ENCODE measurements around the gene CCDC122. TPM values are rescaled to one million over a fixed set of nuclear protein-coding genes. Genes with fewer than 3 reads are reported as not detected.

Gene CCDC122
- total RNA-seq, 4 donors from 2014 or later = 2.0 to 6.0 (median 3.6) TPM

DNA sequence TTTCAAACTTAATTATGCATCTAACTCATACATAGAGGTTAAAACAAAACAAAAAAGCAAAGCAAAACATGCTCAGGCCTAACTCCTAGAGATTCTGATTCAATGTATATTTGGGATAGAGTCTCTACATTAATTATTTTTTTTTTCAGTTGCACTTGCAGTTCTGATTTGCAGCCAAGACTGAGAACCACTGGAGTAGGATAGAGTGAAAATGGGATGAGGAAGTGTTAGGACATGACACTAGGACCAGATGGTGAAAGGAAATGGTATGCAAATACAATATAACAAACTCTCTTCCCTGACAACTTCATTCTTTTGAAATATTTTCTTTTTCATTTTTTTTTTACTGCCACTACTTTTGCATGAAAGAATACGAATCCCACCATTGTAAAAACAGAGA, 1.8 kb downstream of the CCDC122 start:
- H3K4me3 ChIP-seq = no peak overlapping the region
- TF ChIP-seq EP300 (IDR thresholded peaks at IDR 0.05) (no peak), POLR2AphosphoS5 (IDR thresholded peaks at IDR 0.05) (no peak), POLR2A (IDR thresholded peaks at IDR 0.05) (no peak)
- TF ChIP-seq, protein P1, sequence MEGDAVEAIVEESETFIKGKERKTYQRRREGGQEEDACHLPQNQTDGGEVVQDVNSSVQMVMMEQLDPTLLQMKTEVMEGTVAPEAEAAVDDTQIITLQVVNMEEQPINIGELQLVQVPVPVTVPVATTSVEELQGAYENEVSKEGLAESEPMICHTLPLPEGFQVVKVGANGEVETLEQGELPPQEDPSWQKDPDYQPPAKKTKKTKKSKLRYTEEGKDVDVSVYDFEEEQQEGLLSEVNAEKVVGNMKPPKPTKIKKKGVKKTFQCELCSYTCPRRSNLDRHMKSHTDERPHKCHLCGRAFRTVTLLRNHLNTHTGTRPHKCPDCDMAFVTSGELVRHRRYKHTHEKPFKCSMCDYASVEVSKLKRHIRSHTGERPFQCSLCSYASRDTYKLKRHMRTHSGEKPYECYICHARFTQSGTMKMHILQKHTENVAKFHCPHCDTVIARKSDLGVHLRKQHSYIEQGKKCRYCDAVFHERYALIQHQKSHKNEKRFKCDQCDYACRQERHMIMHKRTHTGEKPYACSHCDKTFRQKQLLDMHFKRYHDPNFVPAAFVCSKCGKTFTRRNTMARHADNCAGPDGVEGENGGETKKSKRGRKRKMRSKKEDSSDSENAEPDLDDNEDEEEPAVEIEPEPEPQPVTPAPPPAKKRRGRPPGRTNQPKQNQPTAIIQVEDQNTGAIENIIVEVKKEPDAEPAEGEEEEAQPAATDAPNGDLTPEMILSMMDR (IDR thresholded peaks at IDR 0.05) = no peak
- H3K27ac ChIP-seq = no peak overlapping the region
- H3K36me3 ChIP-seq = no peaks in the 10 kb centered on the region
- H3K4me1 ChIP-seq = peaks cover 34% of the 10 kb centered on the region
- DNase-seq (ENCODE audit: low spot score in 2 of 2) = no peak
- no peaks in the 10 kb centered on the region for H3K9me3 ChIP-seq
- 91% methylated on average over 1 of the region's 1 CpG for WGBS
- H3K27me3 ChIP-seq = no peaks in the 10 kb centered on the region

DNA sequence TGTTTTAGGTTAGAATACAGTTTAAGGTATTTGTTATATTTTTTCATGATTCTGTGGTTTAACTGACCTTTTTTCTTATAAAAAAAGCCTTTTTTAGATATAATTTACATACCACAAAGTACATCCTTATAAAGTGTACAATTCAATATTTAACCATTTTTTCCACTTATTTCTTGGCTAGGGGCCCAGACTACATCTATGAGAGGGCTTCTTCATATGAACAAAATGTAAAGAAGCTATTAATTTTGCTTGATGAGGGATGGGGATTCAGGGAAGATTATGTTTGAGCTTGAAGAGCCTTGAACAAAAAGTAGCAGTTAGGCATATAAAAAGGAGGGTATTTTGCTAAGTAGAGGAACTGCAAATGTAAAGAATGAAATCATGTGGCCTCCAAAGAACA, 2.2 kb downstream of the CCDC122 start:
- H3K4me1 ChIP-seq = peaks cover 34% of the 10 kb centered on the region

DNA sequence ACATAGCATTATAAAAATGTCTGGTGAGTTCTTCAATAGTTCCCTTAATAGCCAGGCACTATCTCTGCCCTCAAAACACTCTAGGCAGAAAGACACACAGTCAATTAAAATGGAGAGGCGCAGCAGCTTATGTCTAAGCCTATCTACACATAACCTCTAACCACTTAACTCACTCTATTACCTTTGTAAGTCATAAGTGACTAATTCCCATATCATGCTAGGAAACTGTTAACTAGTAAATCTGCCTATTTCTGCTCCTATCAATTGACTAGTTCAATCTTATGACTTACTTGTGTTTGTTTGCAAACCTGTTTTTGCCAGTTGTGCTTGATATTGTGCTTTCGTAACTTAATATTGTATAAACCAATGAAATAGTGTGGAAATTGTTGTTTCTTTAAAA, 3.2 kb downstream of the CCDC122 start:
- Histone ChIP-seq H3K9me3 (no peaks in the 10 kb centered on the region), H3K4me3 (no peak overlapping the region), H3K4me1 (peaks cover 34% of the 10 kb centered on the region), H3K36me3 (no peaks in the 10 kb centered on the region), H3K27me3 (no peaks in the 10 kb centered on the region), H3K27ac (no peak overlapping the region)
- DNase-seq (ENCODE audit: low spot score in 2 of 2) = no peak
- TF ChIP-seq, protein P1 (IDR thresholded peaks at IDR 0.05) = no peak
- no peak for TF ChIP-seq POLR2AphosphoS5 (IDR thresholded peaks at IDR 0.05)
- TF ChIP-seq EP300 (IDR thresholded peaks at IDR 0.05) = no peak
- no peak for TF ChIP-seq POLR2A (IDR thresholded peaks at IDR 0.05)
- 98% methylated on average over 2 of the region's 2 CpGs for WGBS

More for the DNA sequence above, 2.2 kb downstream of the CCDC122 start:
- no peaks in the 10 kb centered on the region for H3K36me3 ChIP-seq
- no peaks in the 10 kb centered on the region for H3K9me3 ChIP-seq
- TF ChIP-seq, protein P1 (IDR thresholded peaks at IDR 0.05) = no peak
- TF ChIP-seq EP300 (IDR thresholded peaks at IDR 0.05) (no peak), POLR2A (IDR thresholded peaks at IDR 0.05) (no peak), POLR2AphosphoS5 (IDR thresholded peaks at IDR 0.05) (no peak)
- no peak overlapping the region for H3K4me3 ChIP-seq
- H3K27ac ChIP-seq = no peak overlapping the region
- H3K27me3 ChIP-seq = no peaks in the 10 kb centered on the region
- no peak for DNase-seq (ENCODE audit: low spot score in 2 of 2)

DNA sequence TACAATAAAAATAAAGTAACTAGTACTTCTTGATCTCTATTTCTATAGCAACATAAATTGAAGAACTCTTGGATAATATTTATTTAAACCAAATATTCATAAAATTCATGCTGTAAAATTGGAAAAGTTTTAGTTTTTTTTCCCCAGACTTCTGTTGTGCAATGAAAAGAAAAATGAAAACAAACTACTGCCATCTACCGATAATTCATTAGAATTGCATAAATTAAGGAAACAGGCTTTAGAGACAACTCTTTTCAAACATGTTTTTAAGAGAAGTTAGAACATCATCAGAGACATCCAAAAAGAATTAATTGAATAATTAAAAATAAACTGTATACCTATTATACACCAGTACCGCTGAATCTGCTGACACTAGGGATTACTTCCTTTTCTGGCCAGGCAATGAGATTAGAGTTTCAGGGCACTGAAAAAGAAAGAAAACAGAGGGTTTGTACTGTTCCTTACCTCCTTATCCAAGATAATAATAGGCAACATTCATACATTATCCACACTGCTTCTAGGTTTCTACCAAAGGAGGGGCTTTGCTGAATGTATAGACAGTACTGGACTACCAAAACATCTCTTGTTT, 4.9 kb downstream of the CCDC122 start:
- TF ChIP-seq, protein P1 (IDR thresholded peaks at IDR 0.05) = peak; percentile 22 to 45
- no peak for TF ChIP-seq POLR2A (IDR thresholded peaks at IDR 0.05)
- Histone ChIP-seq H3K27ac (no peak overlapping the region), H3K27me3 (no peaks in the 10 kb centered on the region), H3K9me3 (no peaks in the 10 kb centered on the region), H3K36me3 (no peaks in the 10 kb centered on the region), H3K4me3 (no peak overlapping the region), H3K4me1 (peaks cover 19% of the 10 kb centered on the region)
- DNase-seq (ENCODE audit: low spot score in 2 of 2) = no peak
- 16% methylated on average over 2 of the region's 2 CpGs for WGBS

DNA sequence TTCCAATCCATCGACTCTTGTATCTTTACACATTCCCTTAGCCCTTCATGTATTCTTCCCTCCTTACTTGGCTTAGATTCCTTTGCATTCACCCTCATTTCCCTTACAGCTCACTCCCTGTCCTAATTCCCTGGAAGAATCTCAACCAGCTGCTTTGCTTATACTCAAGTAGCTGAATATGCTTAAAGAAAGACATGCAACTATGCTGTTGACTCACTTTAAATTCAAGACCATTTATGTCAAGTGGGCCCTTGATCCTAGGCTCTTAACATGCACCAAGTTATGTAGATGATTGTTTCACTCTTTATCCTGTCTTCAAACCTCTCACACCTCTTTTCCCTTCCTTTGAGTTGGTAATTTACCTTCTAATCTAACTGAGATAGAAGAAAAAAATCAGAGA, 7.4 kb downstream of the CCDC122 start:
- Histone ChIP-seq H3K9me3 (no peaks in the 10 kb centered on the region), H3K27ac (no peak overlapping the region), H3K4me1 (peaks cover 2% of the 10 kb centered on the region), H3K4me3 (no peak overlapping the region), H3K36me3 (peaks cover 14% of the 10 kb centered on the region), H3K27me3 (no peaks in the 10 kb centered on the region)
- no peak for DNase-seq (ENCODE audit: low spot score in 2 of 2)
- 100% methylated on average over 1 of the region's 1 CpG for WGBS
- TF ChIP-seq EP300 (IDR thresholded peaks at IDR 0.05) (no peak), POLR2AphosphoS5 (IDR thresholded peaks at IDR 0.05) (no peak), POLR2A (IDR thresholded peaks at IDR 0.05) (no peak)
- TF ChIP-seq, protein P1 (IDR thresholded peaks at IDR 0.05) = no peak

Measured in suprapubic skin (tissue), 4 donors.